DOHH2 (cell line): ENCODE measurements around the gene GLRA3.

ENCODE experiments used
- H3F3A ChIP-seq: fragments of 200-600 bp; sonication (generic), shearing (Covaris generic); 2 replicates; pipeline ENCODE4 v1.6.0; 2016; ENCODE audit warnings: antibody characterized with exemption, mild to moderate bottlenecking; ENCODE audit not compliant: control insufficient read depth, insufficient read depth
- H3K27ac ChIP-seq: fragments of 200-600 bp; sonication (generic); 2 replicates; pipeline ENCODE4 v1.5.1; 2014; ENCODE audit warnings: low read depth, mild to moderate bottlenecking, low read length, moderate library complexity
- H3K27me3 ChIP-seq: fragments of 200-600 bp; sonication (generic); 2 replicates; pipeline ENCODE4 v1.6.1; 2014; ENCODE audit warnings: mild to moderate bottlenecking, low read length, mixed read lengths; ENCODE audit not compliant: control insufficient read depth
- H3K36me3 ChIP-seq: fragments of 200-600 bp; sonication (generic); 2 replicates; pipeline ENCODE4 v1.6.1; 2014; ENCODE audit warnings: mild to moderate bottlenecking, low read length, moderate library complexity, mixed read lengths; ENCODE audit not compliant: control insufficient read depth
- H3K4me1 ChIP-seq: fragments of 200-600 bp; sonication (generic); 2 replicates; pipeline ENCODE4 v1.6.1; 2014; ENCODE audit warnings: mild to moderate bottlenecking, low read length, mixed read lengths; ENCODE audit not compliant: control insufficient read depth
- H3K4me2 ChIP-seq: fragments of 200-600 bp; sonication (generic); 2 replicates; pipeline ENCODE4 v1.6.0; 2014; ENCODE audit warnings: mild to moderate bottlenecking, low read length, moderate library complexity
- H3K4me3 ChIP-seq: fragments of 200-600 bp; sonication (generic); 2 replicates; pipeline ENCODE4 v1.5.1; 2014; ENCODE audit warnings: mild to moderate bottlenecking, low read length, mixed read lengths
- H3K79me2 ChIP-seq: fragments of 200-600 bp; sonication (generic); 2 replicates; pipeline ENCODE4 v1.6.1; 2014; ENCODE audit warnings: mild to moderate bottlenecking, low read length, mixed read lengths; ENCODE audit not compliant: control insufficient read depth
- H3K9me2 ChIP-seq: fragments of 200-600 bp; sonication (generic); replicated peaks from 2 replicates; pipeline ENCODE4 v1.6.1; 2014; ENCODE audit warnings: mild to moderate bottlenecking, low read length, mixed read lengths; ENCODE audit not compliant: control insufficient read depth
- H3K9me3 ChIP-seq: fragments of 200-600 bp; sonication (generic); 2 replicates; pipeline ENCODE4 v1.6.1; 2014; ENCODE audit warnings: antibody characterized with exemption, low read length, mixed read lengths; ENCODE audit not compliant: control insufficient read depth, insufficient read depth
- H4K20me1 ChIP-seq: fragments of 200-600 bp; sonication (generic); 2 replicates; pipeline ENCODE4 v1.6.0; 2014; ENCODE audit warnings: low read depth, mild to moderate bottlenecking, antibody characterized with exemption, low read length, moderate library complexity; ENCODE audit not compliant: control insufficient read depth, insufficient read depth
- EZH2phosphoT487 ChIP-seq: fragments of 200-600 bp; sonication (generic); IDR thresholded peaks from 2 replicates; pipeline ENCODE4 v1.6.1; 2017; ENCODE audit warnings: borderline replicate concordance, mild to moderate bottlenecking, antibody characterized with exemption, low read length, moderate library complexity, mixed read lengths
- TF ChIP-seq, protein P1 (sequence below): fragments of 200-600 bp; sonication (generic); IDR thresholded peaks from one replicate; pipeline ENCODE4 v1.5.1; 2014; ENCODE audit warnings: antibody characterized with exemption, mild to moderate bottlenecking, low read depth, low read length; ENCODE audit not compliant: poor library complexity, severe bottlenecking

GLRA3 gene

GRCh38 chr4:174853629-174854028 is 24.6 kb upstream of the GLRA3 start:
- peaks cover 6% of the 10 kb centered on the region for H3K4me1 ChIP-seq
- no peaks in the 10 kb centered on the region for H3K9me2 ChIP-seq
- H3K9me3 ChIP-seq: no peaks in the 10 kb centered on the region
- H3K4me3 ChIP-seq: no peak overlapping the region
- no peaks in the 10 kb centered on the region for H3F3A ChIP-seq
- no peaks in the 10 kb centered on the region for H3K79me2 ChIP-seq
- H3K27ac ChIP-seq: no peak overlapping the region
- H3K27me3 ChIP-seq: no peaks in the 10 kb centered on the region
- no peaks in the 10 kb centered on the region for H3K36me3 ChIP-seq
- TF ChIP-seq, protein P1, sequence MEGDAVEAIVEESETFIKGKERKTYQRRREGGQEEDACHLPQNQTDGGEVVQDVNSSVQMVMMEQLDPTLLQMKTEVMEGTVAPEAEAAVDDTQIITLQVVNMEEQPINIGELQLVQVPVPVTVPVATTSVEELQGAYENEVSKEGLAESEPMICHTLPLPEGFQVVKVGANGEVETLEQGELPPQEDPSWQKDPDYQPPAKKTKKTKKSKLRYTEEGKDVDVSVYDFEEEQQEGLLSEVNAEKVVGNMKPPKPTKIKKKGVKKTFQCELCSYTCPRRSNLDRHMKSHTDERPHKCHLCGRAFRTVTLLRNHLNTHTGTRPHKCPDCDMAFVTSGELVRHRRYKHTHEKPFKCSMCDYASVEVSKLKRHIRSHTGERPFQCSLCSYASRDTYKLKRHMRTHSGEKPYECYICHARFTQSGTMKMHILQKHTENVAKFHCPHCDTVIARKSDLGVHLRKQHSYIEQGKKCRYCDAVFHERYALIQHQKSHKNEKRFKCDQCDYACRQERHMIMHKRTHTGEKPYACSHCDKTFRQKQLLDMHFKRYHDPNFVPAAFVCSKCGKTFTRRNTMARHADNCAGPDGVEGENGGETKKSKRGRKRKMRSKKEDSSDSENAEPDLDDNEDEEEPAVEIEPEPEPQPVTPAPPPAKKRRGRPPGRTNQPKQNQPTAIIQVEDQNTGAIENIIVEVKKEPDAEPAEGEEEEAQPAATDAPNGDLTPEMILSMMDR: no peak
- no peak for TF ChIP-seq EZH2phosphoT487
- no peak overlapping the region for H3K4me2 ChIP-seq
- no peaks in the 10 kb centered on the region for H4K20me1 ChIP-seq

- H3K9me3 ChIP-seq: no peaks in the 10 kb centered on the region
- H3K79me2 ChIP-seq: no peaks in the 10 kb centered on the region
- H3K27ac ChIP-seq: no peak overlapping the region
- H3K4me2 ChIP-seq: no peak overlapping the region
- no peaks in the 10 kb centered on the region for H4K20me1 ChIP-seq
- no peaks in the 10 kb centered on the region for H3F3A ChIP-seq
- no peaks in the 10 kb centered on the region for H3K9me2 ChIP-seq
- no peaks in the 10 kb centered on the region for H3K36me3 ChIP-seq
- H3K4me1 ChIP-seq: no peaks in the 10 kb centered on the region
- no peak overlapping the region for H3K4me3 ChIP-seq
- no peaks in the 10 kb centered on the region for H3K27me3 ChIP-seq
- TF ChIP-seq, protein P1: no peak
- TF ChIP-seq EZH2phosphoT487: no peak
Observed at GRCh38 chr4:174848596-174848995, 19.5 kb upstream of the GLRA3 start.

DNA sequence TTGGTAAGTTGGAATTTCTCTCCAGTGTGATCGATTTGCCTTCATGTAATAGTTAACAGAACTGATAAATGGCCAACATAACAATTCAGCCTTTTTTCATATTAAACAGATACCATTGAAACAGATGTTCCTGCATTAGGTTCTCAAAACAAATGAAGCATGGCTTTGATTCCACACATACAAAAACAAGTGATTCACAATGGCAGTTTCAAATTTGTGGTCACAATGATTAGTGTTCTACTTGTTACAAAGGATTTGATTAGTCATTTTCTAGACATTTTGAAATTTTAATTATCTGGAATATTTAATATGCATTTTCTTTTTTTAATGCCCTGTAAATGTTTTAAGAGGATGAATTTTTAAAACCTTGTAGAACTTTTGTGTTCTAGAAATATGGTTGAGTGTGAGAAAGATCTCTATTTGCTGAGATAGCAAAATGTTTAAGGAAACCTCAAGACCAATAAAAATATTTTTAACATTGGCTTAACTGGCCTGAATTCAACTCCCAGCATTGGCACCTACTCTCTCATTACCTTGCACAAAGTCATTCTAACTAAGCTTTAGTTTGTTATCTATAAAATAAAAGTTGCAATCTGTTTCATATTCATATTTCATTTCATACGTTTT is 18.9 kb upstream of the GLRA3 start:
- Histone ChIP-seq H3K27ac (no peak overlapping the region), H3F3A (no peaks in the 10 kb centered on the region), H4K20me1 (no peaks in the 10 kb centered on the region), H3K9me2 (no peaks in the 10 kb centered on the region), H3K79me2 (no peaks in the 10 kb centered on the region), H3K9me3 (no peaks in the 10 kb centered on the region), H3K4me3 (no peak overlapping the region), H3K4me2 (no peak overlapping the region), H3K27me3 (no peaks in the 10 kb centered on the region), H3K36me3 (no peaks in the 10 kb centered on the region), H3K4me1 (no peaks in the 10 kb centered on the region)
- TF ChIP-seq EZH2phosphoT487: no peak
- TF ChIP-seq, protein P1: no peak

DNA sequence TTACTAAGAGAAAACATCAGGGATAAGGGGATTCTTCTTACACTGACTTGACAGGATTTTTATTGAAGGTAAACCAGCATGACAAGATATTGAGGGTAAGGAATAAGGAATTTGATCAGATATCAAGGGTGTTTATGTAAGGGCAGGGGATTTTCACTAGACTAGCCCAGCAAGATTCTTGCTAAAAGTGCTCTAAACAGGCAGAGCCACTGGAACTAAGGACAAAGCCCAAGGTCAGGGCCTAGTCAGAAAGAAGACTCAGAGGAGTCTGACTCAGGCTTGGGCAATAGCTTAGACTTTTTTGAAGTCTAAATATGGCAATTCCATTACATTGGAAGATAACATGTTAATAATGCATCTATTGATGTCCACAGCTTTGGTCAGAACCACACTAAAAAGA is 6.5 kb upstream of the GLRA3 start:
- Histone ChIP-seq H3K4me3 (no peak overlapping the region), H3K9me3 (no peaks in the 10 kb centered on the region), H3K4me1 (no peaks in the 10 kb centered on the region), H3K27ac (no peak overlapping the region), H3K36me3 (no peaks in the 10 kb centered on the region), H3K79me2 (no peaks in the 10 kb centered on the region), H4K20me1 (no peaks in the 10 kb centered on the region), H3K27me3 (no peaks in the 10 kb centered on the region), H3K9me2 (no peaks in the 10 kb centered on the region), H3K4me2 (no peak overlapping the region), H3F3A (no peaks in the 10 kb centered on the region)
- TF ChIP-seq EZH2phosphoT487: no peak
- TF ChIP-seq, protein P1: no peak
